Duodenal mucosa (tissue), 2 donors: ENCODE data around the gene VTCN1.

Source experiments
- H3K27ac ChIP-seq: one replicate; pipeline ENCODE4 v1.7.0; 2013; ENCODE audit warnings: low read depth, low read length
- H3K27me3 ChIP-seq, 2 donors: one replicate each; pipeline ENCODE4 v1.7.0; 2013; ENCODE audit warnings: low read length in 2 of 2, control low read depth in 1 of 2; ENCODE audit not compliant: insufficient read depth in 2 of 2, control insufficient read depth in 1 of 2
- H3K36me3 ChIP-seq, 2 donors: one replicate each; pipeline ENCODE4 v1.7.0; 2013; ENCODE audit warnings: low read length in 2 of 2, control low read depth in 1 of 2; ENCODE audit not compliant: insufficient read depth in 2 of 2, control insufficient read depth in 1 of 2
- H3K4me1 ChIP-seq, 2 donors: one replicate each; pipeline ENCODE4 v1.7.0; 2013; ENCODE audit warnings: low read length in 2 of 2, control low read depth in 1 of 2; ENCODE audit not compliant: insufficient read depth in 2 of 2, control insufficient read depth in 1 of 2
- H3K4me3 ChIP-seq, 2 donors: one replicate each; pipeline ENCODE4 v1.7.0; 2013; ENCODE audit warnings: low read length in 2 of 2, low read depth in 1 of 2
- H3K9ac ChIP-seq, 2 donors: one replicate each; pipeline ENCODE4 v1.7.0; 2013; ENCODE audit warnings: low read length in 2 of 2, low read depth in 1 of 2
- H3K9me3 ChIP-seq, 2 donors: one replicate each; pipeline ENCODE4 v1.7.0; 2013; ENCODE audit warnings: low read length in 2 of 2, control low read depth in 1 of 2; ENCODE audit not compliant: control insufficient read depth in 1 of 2

The VTCN1 gene

GRCh38 chr1:117237726-117238381 lies 27.1 kb upstream of the VTCN1 start:
- Histone ChIP-seq H3K27ac (no peak overlapping the region), H3K9me3 (no peaks in the 10 kb centered on the region), H3K4me3 (no peak overlapping the region), H3K36me3 (no peaks in the 10 kb centered on the region), H3K4me1 (peaks cover 0 to 8% of the 10 kb centered on the region in 2 donors), H3K9ac (no peak overlapping the region), H3K27me3 (peaks cover 0 to 5% of the 10 kb centered on the region in 2 donors)

- Histone ChIP-seq H3K9me3 (no peaks in the 10 kb centered on the region), H3K27me3 (no peaks in the 10 kb centered on the region), H3K36me3 (no peaks in the 10 kb centered on the region), H3K4me3 (no peak overlapping the region), H3K9ac (no peak overlapping the region), H3K27ac (no peak overlapping the region), H3K4me1 (peaks cover 4 to 16% of the 10 kb centered on the region in 2 donors)
These were observed 25.2 kb upstream of the VTCN1 start for GRCh38 chr1:117235863-117236465.

- H3K4me3 ChIP-seq, result no peak overlapping the region
- H3K27ac ChIP-seq, result no peak overlapping the region
- no peak overlapping the region for H3K9ac ChIP-seq
- peaks cover 4 to 10% of the 10 kb centered on the region in 2 donors for H3K4me1 ChIP-seq
- no peaks in the 10 kb centered on the region for H3K36me3 ChIP-seq
- H3K9me3 ChIP-seq, result no peaks in the 10 kb centered on the region
- no peaks in the 10 kb centered on the region for H3K27me3 ChIP-seq
These were observed 21.8 kb upstream of the VTCN1 start for GRCh38 chr1:117232531-117232930.

- Histone ChIP-seq H3K36me3 (no peaks in the 10 kb centered on the region), H3K9me3 (no peaks in the 10 kb centered on the region), H3K27me3 (no peaks in the 10 kb centered on the region), H3K4me1 (peaks cover 4 to 9% of the 10 kb centered on the region in 2 donors), H3K27ac (no peak overlapping the region), H3K4me3 (no peak overlapping the region), H3K9ac (no peak overlapping the region)
These were observed 21.1 kb upstream of the VTCN1 start for GRCh38 chr1:117231748-117232373.

GRCh38 chr1:117231312-117231711 lies 20.6 kb upstream of the VTCN1 start:
- Histone ChIP-seq H3K27ac (no peak overlapping the region), H3K27me3 (no peaks in the 10 kb centered on the region), H3K36me3 (no peaks in the 10 kb centered on the region), H3K9me3 (no peaks in the 10 kb centered on the region), H3K9ac (no peak overlapping the region), H3K4me1 (peaks cover 4 to 9% of the 10 kb centered on the region in 2 donors), H3K4me3 (no peak overlapping the region)

GRCh38 chr1:117229217-117229616 lies 18.5 kb upstream of the VTCN1 start:
- H3K9me3 ChIP-seq, result no peaks in the 10 kb centered on the region
- H3K27ac ChIP-seq, result no peak overlapping the region
- no peaks in the 10 kb centered on the region for H3K36me3 ChIP-seq
- peaks cover 4 to 9% of the 10 kb centered on the region in 2 donors for H3K4me1 ChIP-seq
- H3K9ac ChIP-seq, result no peak overlapping the region
- no peak overlapping the region for H3K4me3 ChIP-seq
- H3K27me3 ChIP-seq, result no peaks in the 10 kb centered on the region

- Histone ChIP-seq H3K27me3 (no peaks in the 10 kb centered on the region), H3K36me3 (no peaks in the 10 kb centered on the region), H3K27ac (no peak overlapping the region), H3K4me1 (no peaks in the 10 kb centered on the region), H3K9me3 (no peaks in the 10 kb centered on the region), H3K9ac (no peak overlapping the region), H3K4me3 (no peak overlapping the region)
These were observed 15.2 kb upstream of the VTCN1 start for GRCh38 chr1:117225931-117226330.

- Histone ChIP-seq H3K27me3 (no peaks in the 10 kb centered on the region), H3K9ac (no peak overlapping the region), H3K4me3 (no peak overlapping the region), H3K36me3 (no peaks in the 10 kb centered on the region), H3K4me1 (no peaks in the 10 kb centered on the region), H3K9me3 (no peaks in the 10 kb centered on the region), H3K27ac (no peak overlapping the region)
These were observed 6.0 kb upstream of the VTCN1 start for GRCh38 chr1:117216718-117217117.

- no peaks in the 10 kb centered on the region for H3K36me3 ChIP-seq
- H3K9ac ChIP-seq, result no peak overlapping the region
- no peaks in the 10 kb centered on the region for H3K27me3 ChIP-seq
- no peak overlapping the region for H3K27ac ChIP-seq
- peaks cover 0 to 3% of the 10 kb centered on the region in 2 donors for H3K4me1 ChIP-seq
- H3K9me3 ChIP-seq, result no peaks in the 10 kb centered on the region
- H3K4me3 ChIP-seq, result no peak overlapping the region
These were observed 5.2 kb upstream of the VTCN1 start for GRCh38 chr1:117215733-117216462.

- no peaks in the 10 kb centered on the region for H3K27me3 ChIP-seq
- peaks cover 6 to 10% of the 10 kb centered on the region in 2 donors for H3K4me1 ChIP-seq
- H3K4me3 ChIP-seq, result no peak overlapping the region
- no peak overlapping the region for H3K9ac ChIP-seq
- no peaks in the 10 kb centered on the region for H3K9me3 ChIP-seq
- H3K27ac ChIP-seq, result no peak overlapping the region
- H3K36me3 ChIP-seq, result no peaks in the 10 kb centered on the region
These were observed 4.3 kb upstream of the VTCN1 start for GRCh38 chr1:117215019-117215418.
